CD14-positive monocyte (primary cell): Measurements from ENCODE around the gene FADS1. TPM values are rescaled to one million over a fixed set of nuclear protein-coding genes. Genes with fewer than 3 reads are reported as not detected.

Source experiments
- DNase-seq, 3 donors: peaks; one replicate each; pipeline ENCODE4 v3.0.0-alpha.2; 2011 to 2022
- H2AFZ ChIP-seq: 2 replicates; pipeline ENCODE4 v1.6.0; 2012; ENCODE audit warnings: mild to moderate bottlenecking, low read depth, low read length, inconsistent platforms; ENCODE audit not compliant: insufficient read depth, poor library complexity, severe bottlenecking
- H3K27ac ChIP-seq, 2 donors: 1 replicate in 1 of 2; 2 replicates in 1 of 2; pipeline ENCODE4 v1.5.1; 2012 to 2013; ENCODE audit warnings: low read length in 2 of 2, control low read depth in 1 of 2, inconsistent platforms in 1 of 2, low read depth in 1 of 2, mild to moderate bottlenecking in 1 of 2
- H3K27me3 ChIP-seq, 2 donors: one replicate each; pipeline versions ENCODE4 v1.6.0 to v1.6.1; 2011 to 2013; ENCODE audit warnings: low read length in 2 of 2; ENCODE audit not compliant: control insufficient read depth in 2 of 2, insufficient read depth in 2 of 2
- H3K36me3 ChIP-seq, 2 donors: replicated peaks in 1 of 2; 1 replicate in 1 of 2; 2 replicates in 1 of 2; pipeline versions ENCODE4 v1.5.1 to v1.6.1; 2012 to 2013; ENCODE audit warnings: low read length in 2 of 2, control low read depth in 1 of 2, inconsistent platforms in 1 of 2, mild to moderate bottlenecking in 1 of 2; ENCODE audit not compliant: insufficient read depth in 2 of 2, control insufficient read depth in 1 of 2
- H3K4me1 ChIP-seq, 2 donors: 1 replicate in 1 of 2; 2 replicates in 1 of 2; pipeline versions ENCODE4 v1.5.1 to v1.6.1; 2012 to 2013; ENCODE audit warnings: low read length in 2 of 2, control low read depth in 1 of 2, inconsistent platforms in 1 of 2, mild to moderate bottlenecking in 1 of 2, moderate library complexity in 1 of 2; ENCODE audit not compliant: insufficient read depth in 2 of 2, control insufficient read depth in 1 of 2
- H3K4me2 ChIP-seq: replicated peaks from 2 replicates; pipeline ENCODE3; 2012; ENCODE audit warnings: low read length, moderate library complexity, mild to moderate bottlenecking; ENCODE audit not compliant: poor library complexity, severe bottlenecking; ENCODE audit errors: extremely low read depth
- H3K4me3 ChIP-seq, 3 experiments: fragments of 200-600 bp in 1 of 3; sonication (generic) in 1 of 3; replicated peaks in 1 of 3; 1 replicate in 2 of 3; 2 replicates in 1 of 3; pipeline ENCODE4 v1.5.1; 2011 to 2013; ENCODE audit warnings: low read length in 3 of 3, mild to moderate bottlenecking in 3 of 3, control low read depth in 2 of 3, low read depth in 2 of 3, inconsistent platforms in 1 of 3, moderate library complexity in 1 of 3
- H3K79me2 ChIP-seq: 2 replicates; pipeline ENCODE4 v1.6.0; 2012; ENCODE audit warnings: mild to moderate bottlenecking, control low read depth, inconsistent platforms, low read length, moderate library complexity; ENCODE audit not compliant: insufficient read depth
- H3K9ac ChIP-seq: 2 replicates; pipeline ENCODE4 v1.6.0; 2017; ENCODE audit warnings: low read length, mild to moderate bottlenecking; ENCODE audit not compliant: insufficient read depth, poor library complexity, severe bottlenecking
- H3K9me3 ChIP-seq, 2 donors: replicated peaks in 1 of 2; 1 replicate in 1 of 2; 2 replicates in 1 of 2; pipeline versions ENCODE4 v1.5.1 to v1.6.1; 2012 to 2013; ENCODE audit warnings: low read length in 2 of 2, control low read depth in 1 of 2; ENCODE audit not compliant: control insufficient read depth in 1 of 2, insufficient read depth in 1 of 2
- H4K20me1 ChIP-seq: 2 replicates; pipeline ENCODE4 v1.6.0; 2012; ENCODE audit warnings: mild to moderate bottlenecking, low read length, control low read depth, moderate library complexity; ENCODE audit not compliant: insufficient read depth
- H3K27ac Mint-ChIP-seq, 7 donors: one replicate each; pipeline ENCODE4 v1.8.0; 2020; ENCODE audit warnings: mild to moderate bottlenecking in 7 of 7, mixed read lengths in 7 of 7, moderate library complexity in 6 of 7, inconsistent platforms in 2 of 7
- H3K27me3 Mint-ChIP-seq, 3 donors: one replicate each; pipeline ENCODE4 v1.8.0; 2021 to 2022; ENCODE audit warnings: low read depth in 3 of 3, mild to moderate bottlenecking in 3 of 3, mixed read lengths in 3 of 3, moderate library complexity in 3 of 3, inconsistent platforms in 1 of 3
- H3K36me3 Mint-ChIP-seq, 2 donors: one replicate each; pipeline ENCODE4 v1.8.0; 2020; ENCODE audit warnings: mixed read lengths in 2 of 2, inconsistent platforms in 1 of 2, mild to moderate bottlenecking in 1 of 2
- H3K4me1 Mint-ChIP-seq: one replicate; pipeline ENCODE4 v1.8.0; 2020; ENCODE audit warnings: mild to moderate bottlenecking, mixed read lengths
- H3K4me3 Mint-ChIP-seq, 2 donors: one replicate each; pipeline ENCODE4 v1.8.0; 2020; ENCODE audit warnings: mild to moderate bottlenecking in 2 of 2, mixed read lengths in 2 of 2, moderate library complexity in 1 of 2
- H3K9me3 Mint-ChIP-seq, 7 donors: one replicate each; pipeline ENCODE4 v1.8.0; 2020 to 2022; ENCODE audit warnings: mixed read lengths in 7 of 7, mild to moderate bottlenecking in 6 of 7, moderate library complexity in 6 of 7, inconsistent platforms in 2 of 7
- CTCF ChIP-seq: fragments of 200-600 bp; IDR thresholded peaks from one replicate; pipeline ENCODE4 v1.8.0; 2022; ENCODE audit warnings: antibody characterized with exemption, mild to moderate bottlenecking
- WGBS: methylation state at CpG from one replicate; pipeline ENCODE4 v1.1.5; 2013; ENCODE audit warnings: missing lambda C conversion rate; ENCODE audit not compliant: insufficient coverage; 5-methylcytosine and 5-hydroxymethylcytosine counted together
- intact Hi-C, 2 donors: fragments of 100-400 bp; cut with micrococcal nuclease; formaldehyde crosslinking; loops; one replicate each; pipeline versions ENCODE4 v1.15.0 to v1.15.1; 2023
- polyA plus RNA-seq, 3 donors: library from polyadenylated mRNA; depleted of rRNA in 1 of 3; unstranded in 2 of 3; stranded (reverse) in 1 of 3; fragments of 300-500 nt in 2 of 3; fragments of >200 nt in 1 of 3; fragmentation: Illumina TruSeq in 2 of 3; gene quantifications; 1 replicate in 2 of 3; 2 replicates in 1 of 3; pipeline ENCODE4 v1.2.3, GENCODE V29; 2012 to 2021

The FADS1 gene
- polyA plus RNA-seq, 3 donors, result 10.6 to 31.8 (median 29.2) TPM

GRCh38 chr11:61792310-61793082 is 24.3 kb downstream of the FADS1 start, which contains the start of the genes FEN1 and TMEM258:
FEN1 (plus strand) TSS chr11:61792911; CDS start chr11:61795362, 2,451 bp downstream.
TMEM258 (minus strand) TSS chr11:61792599; CDS start chr11:61792558, 41 bp downstream.
- Mint-ChIP-seq H3K36me3 (peaks cover 30 to 38% of the 10 kb centered on the region in 2 donors), H3K4me1 (peaks cover 21% of the 10 kb centered on the region)

More at GRCh38 chr11:61792310-61793082, 24.3 kb downstream of the FADS1 start, which contains the start of the genes FEN1 and TMEM258:
- Histone ChIP-seq H3K27ac (peak within 1 kb of the TSS; percentile 87 to 98), H3K79me2 (peaks cover 77% of the 10 kb centered on the region), H3K9me3 (no peaks in the 10 kb centered on the region), H3K4me2 (peak within 1 kb of the TSS; percentile 94), H3K36me3 (peaks cover 33 to 48% of the 10 kb centered on the region in 2 donors), H3K9ac (peak within 1 kb of the TSS; percentile 88), H3K4me1 (peaks cover 16 to 26% of the 10 kb centered on the region in 2 donors), H3K4me3 (peak within 1 kb of the TSS; percentile 68 to 77 (median 73)), H4K20me1 (peaks cover 4% of the 10 kb centered on the region), H3K27me3 (no peaks in the 10 kb centered on the region), H2AFZ (peak within 1 kb of the TSS; percentile 87)
- DNase-seq, result peak; percentile 86 to 89 (median 87)
- Mint-ChIP-seq H3K4me3 (peak within 1 kb of the TSS; percentile 90 to 99), H3K9me3 (peaks cover 0 to 2% (median 0%) of the 10 kb centered on the region in 7 donors), H3K27ac (peak within 1 kb of the TSS; percentile 99 to 100 (median 100)), H3K27me3 (no peaks in the 10 kb centered on the region)
- no peak for TF ChIP-seq CTCF
- intact Hi-C loops, result loop anchor here (2.0 to 5.0 kb wide), 2 partner anchors 24 to 330 kb away; partner anchors contain the start of genes FADS1 (in 1 of the 2) and INCENP (in 1 of the 2)
- 0% methylated on average over 55 of the region's 61 CpGs for WGBS
